NCI-H1105 (cell line): Measurements from ENCODE around the gene NUP85.
"Not testable (repeated sequence)": the region's sequence is repeated elsewhere in the genome, so short reads cannot be mapped to it uniquely, and the experiment has no call there.

Experiments
- DNase-seq: peaks from one replicate; lab custom pipeline; 2025; lab: John Stamatoyannopoulos, UW

The NUP85 gene

GRCh38 chr17:75205037-75205792 is at the start of gene NUP85:
Gene NUP85 (plus strand): TSS chr17:75205679. CDS start chr17:75205762, 83 bp downstream.
- peak; percentile 87 for DNase-seq

- not testable (repeated sequence) for DNase-seq
Observed at GRCh38 chr17:75158480-75158879, 47.0 kb upstream of the NUP85 start.

GRCh38 chr17:75159196-75160031 is 46.1 kb upstream of the NUP85 start:
- DNase-seq, result no peak

GRCh38 chr17:75160211-75160610 is 45.3 kb upstream of the NUP85 start:
- no peak for DNase-seq

- DNase-seq, result no peak
Observed at GRCh38 chr17:75163074-75163473, 42.4 kb upstream of the NUP85 start.

- DNase-seq, result not testable (repeated sequence)
Observed at GRCh38 chr17:75164606-75165005, 40.9 kb upstream of the NUP85 start.

GRCh38 chr17:75168998-75169397 is 36.5 kb upstream of the NUP85 start:
- DNase-seq, result no peak

GRCh38 chr17:75173526-75173925 is 32.0 kb upstream of the NUP85 start:
- DNase-seq, result no peak

- DNase-seq, result no peak
Observed at GRCh38 chr17:75174996-75175395, 30.5 kb upstream of the NUP85 start.

- DNase-seq, result no peak
Observed at GRCh38 chr17:75176625-75177024, 28.9 kb upstream of the NUP85 start.

GRCh38 chr17:75178453-75178852 is 27.0 kb upstream of the NUP85 start:
- DNase-seq, result no peak

- DNase-seq, result no peak
Observed at GRCh38 chr17:75181110-75181509, 24.4 kb upstream of the NUP85 start.

- no peak for DNase-seq
Observed at GRCh38 chr17:75181608-75182318, 23.7 kb upstream of the NUP85 start.

GRCh38 chr17:75182319-75182568 is 23.2 kb upstream of the NUP85 start:
- DNase-seq, result no peak

GRCh38 chr17:75182569-75183436 is 22.7 kb upstream of the NUP85 start, which contains the start of gene SUMO2:
Gene SUMO2 (minus strand): TSS chr17:75182959. CDS start chr17:75182834, 125 bp downstream.
- DNase-seq, result peak; percentile 89

GRCh38 chr17:75183999-75184884 is 21.2 kb upstream of the NUP85 start:
- DNase-seq, result no peak

- no peak for DNase-seq
Observed at GRCh38 chr17:75188614-75189013, 16.9 kb upstream of the NUP85 start.

- DNase-seq, result no peak
Observed at GRCh38 chr17:75191584-75191983, 13.9 kb upstream of the NUP85 start.

- no peak for DNase-seq
Observed at GRCh38 chr17:75194879-75195278, 10.6 kb upstream of the NUP85 start.

- no peak for DNase-seq
Observed at GRCh38 chr17:75199886-75200618, 5.4 kb upstream of the NUP85 start.
